Skeletal muscle cell (primary cell): Measurements from ENCODE around the gene SH2D5.
A peak's percentile ranks its signal among the peaks of the same experiment; 100 is the strongest.
"Not testable (repeated sequence)": the region's sequence is repeated elsewhere in the genome, so short reads cannot be mapped to it uniquely, and the experiment has no call there.

Experiments used
- DNase-seq: peaks from one replicate; pipeline ENCODE4 v3.0.0-alpha.2; 2010; ENCODE audit warnings: low read depth
- H3K4me3 ChIP-seq: 2 replicates; pipeline ENCODE4 v1.5.1; 2011; ENCODE audit warnings: low read depth, mild to moderate bottlenecking, control low read depth, low read length, moderate library complexity

SH2D5 gene

DNA sequence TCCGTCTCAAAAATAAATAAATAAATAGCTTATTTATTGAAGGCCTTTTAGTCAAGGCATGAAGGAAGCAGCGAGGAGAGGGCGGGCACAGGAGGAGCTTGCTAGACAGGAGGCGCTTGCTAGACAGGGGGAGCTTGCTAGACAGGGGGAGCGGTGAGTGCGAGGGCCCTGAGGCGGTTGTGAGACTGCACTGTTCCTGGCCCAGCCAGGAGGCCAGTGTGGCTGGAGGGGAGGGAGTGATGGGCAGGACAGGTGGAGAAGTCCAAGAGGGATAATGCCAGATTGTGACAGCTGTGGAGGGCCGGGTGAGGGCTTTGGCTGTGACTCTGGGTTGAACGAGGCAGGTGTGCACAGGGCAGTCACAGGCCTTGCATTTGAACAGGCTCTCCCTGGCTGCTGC is 32.9 kb downstream of the SH2D5 start:
- no peak overlapping the region for H3K4me3 ChIP-seq
- DNase-seq: peak; percentile 27

DNA sequence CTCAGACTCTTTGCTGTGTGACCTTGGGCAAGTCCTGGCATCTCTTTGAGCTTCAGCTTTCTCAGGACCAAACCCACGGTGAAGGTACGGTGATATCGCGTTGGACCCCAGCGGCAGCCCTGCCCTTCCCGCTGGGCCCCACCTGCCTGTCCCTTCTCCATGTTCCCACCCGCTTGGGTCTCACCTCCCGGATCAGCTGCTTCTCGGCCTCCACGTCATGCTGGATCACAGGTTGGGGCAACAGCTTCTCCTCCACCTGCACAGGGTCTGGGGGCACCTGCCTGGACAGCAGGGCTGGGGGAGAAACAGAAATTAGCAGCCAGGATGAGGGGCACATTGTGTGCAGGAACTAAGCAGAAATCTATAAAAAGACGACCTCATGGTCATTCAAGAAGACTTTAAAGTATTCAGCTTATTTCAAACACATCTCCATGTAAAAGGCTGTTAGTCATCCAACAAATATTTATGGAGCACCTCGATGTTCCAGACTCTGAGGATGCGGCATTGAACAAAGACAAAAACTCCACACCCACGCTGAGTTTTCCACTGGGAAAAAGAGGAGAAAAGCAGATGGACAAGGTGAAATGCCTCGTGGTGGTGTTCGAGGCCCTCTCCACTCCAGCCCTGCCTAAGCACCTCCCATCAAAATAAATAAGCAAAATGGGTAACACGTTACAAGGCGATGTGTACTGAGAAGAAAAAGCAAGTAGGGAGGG is 34.1 kb downstream of the SH2D5 start:
- DNase-seq: peak; percentile 37
- no peak overlapping the region for H3K4me3 ChIP-seq

DNA sequence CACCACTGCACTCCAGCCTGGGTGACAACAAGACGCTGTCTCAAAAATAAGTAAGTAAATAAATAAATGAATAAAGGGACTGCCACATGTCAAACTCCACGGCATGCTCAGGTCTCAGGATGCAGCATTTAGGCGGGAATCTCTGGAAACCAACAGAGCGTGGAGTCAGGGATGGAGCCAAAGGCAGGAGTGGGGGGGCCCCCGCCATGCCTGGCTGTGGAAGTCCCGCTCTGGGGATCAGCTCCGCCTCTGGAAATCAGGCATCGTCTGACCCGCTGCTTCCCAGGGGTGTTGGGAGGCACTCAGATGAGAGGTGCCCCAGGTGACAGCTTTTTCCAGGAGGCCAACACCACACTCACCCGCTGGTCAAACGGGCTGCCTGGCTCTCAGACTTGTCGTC is 34.9 kb downstream of the SH2D5 start:
- no peak overlapping the region for H3K4me3 ChIP-seq
- DNase-seq: no peak

DNA sequence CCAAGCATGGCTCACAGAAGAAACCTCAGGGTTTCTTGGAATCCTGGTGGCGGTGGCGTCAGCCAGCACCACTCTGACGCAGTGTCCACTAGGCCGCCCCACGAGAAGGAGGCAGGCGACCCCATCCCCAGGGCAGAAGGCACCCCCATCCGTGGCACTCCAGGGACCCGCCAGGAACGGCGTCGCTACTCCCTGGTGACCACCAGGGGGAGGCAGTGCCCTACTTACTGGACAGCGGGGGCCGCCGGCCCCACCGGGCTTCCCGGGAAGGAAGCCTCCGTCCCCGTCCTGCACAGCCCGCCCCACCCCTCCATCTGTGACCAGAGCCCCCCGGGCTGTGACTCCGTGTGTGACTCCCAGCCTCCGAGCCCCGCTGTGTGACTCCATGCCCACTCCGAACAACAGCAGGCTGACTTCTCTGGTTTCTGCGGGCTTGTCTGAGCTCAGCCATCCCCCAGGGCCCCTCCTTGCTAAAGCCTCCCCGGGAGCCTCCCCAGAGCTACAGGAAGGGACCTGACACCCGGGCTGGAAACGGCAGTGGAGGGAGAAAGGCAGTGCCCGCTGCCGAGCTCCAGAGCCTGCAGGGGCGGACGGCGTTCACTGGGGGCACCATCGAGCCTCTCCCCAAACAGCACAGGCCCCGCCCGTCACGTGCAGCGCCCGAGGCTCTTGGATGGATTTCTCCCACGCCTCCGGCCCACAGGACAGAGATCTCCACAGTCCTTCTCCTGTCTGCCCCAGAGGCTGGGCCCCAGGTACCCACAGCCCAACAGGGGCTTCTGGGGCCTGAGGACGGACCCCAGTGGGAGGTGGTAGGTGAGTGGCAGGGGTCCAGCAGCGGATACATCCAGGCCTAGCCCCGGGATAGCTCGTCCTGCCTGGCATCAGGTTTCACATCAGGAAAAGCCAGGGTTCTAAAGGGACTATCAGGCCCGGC is 35.8 kb downstream of the SH2D5 start:
- peak; percentile 73 for DNase-seq
- peak overlapping the region; percentile 59 for H3K4me3 ChIP-seq

DNA sequence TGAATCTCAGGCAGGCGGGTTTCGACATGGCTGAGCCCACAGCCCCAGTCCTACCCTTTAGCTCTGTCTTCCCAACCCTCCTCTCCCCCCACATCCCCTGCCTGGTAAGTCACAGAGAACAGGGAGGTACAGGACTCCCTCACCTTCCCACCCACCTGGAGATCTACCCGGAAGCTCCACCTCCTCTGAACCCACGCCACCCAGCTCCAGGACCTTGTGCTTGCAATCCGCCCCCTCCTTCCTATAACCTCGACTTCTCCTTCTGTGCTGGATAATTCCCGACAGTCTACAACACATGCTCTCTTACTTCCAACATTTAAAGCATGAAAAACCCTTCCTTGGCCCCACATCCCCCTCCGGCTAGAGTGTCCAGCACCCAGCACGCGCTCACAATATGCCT is 37.0 kb downstream of the SH2D5 start:
- no peak overlapping the region for H3K4me3 ChIP-seq
- no peak for DNase-seq

DNA sequence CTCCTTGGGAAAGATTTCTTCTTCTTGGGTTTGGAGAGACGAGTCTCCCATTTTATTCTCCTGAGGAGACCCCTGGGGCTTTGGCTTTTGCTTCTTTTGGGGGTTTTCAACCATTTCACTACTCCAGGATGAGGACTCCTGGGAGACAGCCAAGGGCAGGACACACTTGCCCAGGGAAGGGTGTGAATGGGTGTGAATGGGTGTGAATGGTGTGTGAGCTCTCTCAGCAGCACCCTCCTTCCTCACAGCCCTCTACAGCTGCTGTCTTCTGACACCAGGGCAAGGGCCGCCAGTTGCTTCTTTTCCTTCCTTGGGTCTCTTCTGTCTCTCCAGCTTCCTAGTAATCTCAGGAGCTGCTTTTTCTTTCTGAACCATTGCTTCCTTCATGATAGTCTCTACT is 38.9 kb downstream of the SH2D5 start:
- DNase-seq: no peak

DNA sequence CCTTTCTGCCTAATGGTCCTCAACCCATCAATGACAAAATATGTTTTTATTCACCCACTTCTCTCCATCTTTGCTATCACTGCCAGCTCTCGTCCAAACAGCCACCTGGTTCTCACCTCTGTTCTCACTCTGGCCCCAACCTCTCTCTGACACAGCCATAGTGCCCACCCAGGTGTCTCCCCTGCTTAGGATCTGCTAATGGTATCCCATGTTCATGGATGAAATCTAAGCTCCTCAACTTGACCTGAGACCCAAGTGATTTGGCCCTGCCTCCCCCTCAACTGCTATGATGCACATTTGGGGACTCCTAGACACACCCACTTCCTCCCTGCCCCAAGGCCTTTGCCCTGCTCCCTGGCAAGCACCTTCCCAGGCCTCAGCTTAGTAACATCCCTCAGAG is 40.6 kb downstream of the SH2D5 start:
- H3K4me3 ChIP-seq: no peak overlapping the region
- no peak for DNase-seq

More for the DNA sequence above, 38.9 kb downstream of the SH2D5 start:
- H3K4me3 ChIP-seq: no peak overlapping the region

DNA sequence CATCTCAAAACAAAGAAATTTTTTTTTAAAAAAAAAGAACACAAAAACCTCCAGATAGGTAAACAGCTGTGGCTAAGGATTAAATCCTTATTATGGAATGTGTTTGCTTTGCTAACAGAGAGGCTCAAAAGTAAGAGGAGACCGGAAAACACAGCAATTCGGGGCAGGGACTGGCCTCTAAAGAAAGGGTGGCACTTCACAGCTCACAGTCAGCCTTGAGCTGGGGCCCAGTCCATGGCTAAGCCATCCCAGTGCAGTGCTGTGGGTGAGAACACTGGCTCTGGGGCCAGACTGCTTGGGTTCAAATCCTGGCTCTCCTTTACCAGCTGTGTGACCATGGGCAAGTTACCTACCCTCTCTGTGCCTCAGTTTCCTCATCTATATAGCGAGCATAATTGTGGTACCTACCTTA is 42.9 kb downstream of the SH2D5 start:
- no peak overlapping the region for H3K4me3 ChIP-seq
- DNase-seq: no peak

DNA sequence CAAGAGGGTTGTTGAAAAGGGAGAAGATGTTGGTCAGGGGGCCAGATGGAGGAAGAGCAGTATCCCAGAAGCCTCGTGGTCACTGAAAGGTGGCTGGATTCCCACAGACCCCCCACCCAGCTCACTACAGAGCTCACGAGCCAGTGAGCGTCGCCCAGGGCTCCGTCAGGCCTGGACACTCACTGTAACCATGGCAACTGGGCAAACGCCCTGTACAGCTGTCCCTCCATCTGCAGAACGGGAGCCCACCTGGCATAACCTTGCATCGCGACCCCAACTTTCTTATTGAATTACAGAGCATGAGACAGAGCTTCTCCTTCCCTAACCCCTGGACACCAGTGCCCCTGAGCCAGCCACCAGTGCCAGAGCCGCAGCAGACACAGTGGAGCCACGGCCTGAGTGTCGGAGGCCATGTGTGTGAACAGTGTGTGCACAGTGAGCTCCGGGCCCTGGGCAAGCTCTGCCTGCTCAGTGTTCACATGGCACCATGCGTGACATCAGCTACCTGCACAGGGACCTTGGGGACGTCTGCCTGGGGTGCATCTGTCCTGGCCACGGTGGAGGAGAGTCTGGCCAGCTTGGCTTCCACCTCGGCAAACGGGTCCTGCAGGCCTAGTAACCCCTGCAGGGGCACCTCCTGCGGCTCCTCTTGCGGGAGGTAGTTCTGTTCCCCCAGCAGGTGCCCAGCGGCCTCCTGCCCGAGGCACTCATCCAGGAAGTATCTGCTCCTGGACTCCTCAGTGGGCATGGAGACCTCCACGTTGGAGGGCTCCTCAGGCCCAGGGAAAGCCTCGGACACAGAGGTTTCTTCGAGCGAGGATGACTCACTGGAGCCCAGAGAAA is 45.4 kb downstream of the SH2D5 start:
- no peak overlapping the region for H3K4me3 ChIP-seq
- DNase-seq: no peak

DNA sequence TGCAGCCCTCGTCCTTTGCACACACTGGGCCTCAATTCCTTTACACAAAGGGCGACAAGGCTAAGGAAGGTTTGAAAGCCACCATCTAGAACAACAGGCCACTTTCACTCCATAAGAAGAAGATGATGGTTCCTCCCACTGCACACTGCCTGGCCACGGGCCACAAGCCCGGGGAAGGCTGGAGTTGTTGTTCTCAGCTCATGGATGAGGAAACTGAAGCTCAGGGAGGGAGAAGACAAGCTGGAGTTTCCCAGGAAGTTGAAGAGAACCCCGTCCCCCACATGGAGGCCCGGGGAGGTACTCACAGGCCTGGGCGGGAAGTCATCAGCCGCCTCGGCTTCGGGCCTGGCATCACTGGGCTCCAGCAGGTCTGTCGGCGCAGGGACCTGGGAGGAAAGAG is 46.8 kb downstream of the SH2D5 start:
- no peak for DNase-seq
- H3K4me3 ChIP-seq: no peak overlapping the region

DNA sequence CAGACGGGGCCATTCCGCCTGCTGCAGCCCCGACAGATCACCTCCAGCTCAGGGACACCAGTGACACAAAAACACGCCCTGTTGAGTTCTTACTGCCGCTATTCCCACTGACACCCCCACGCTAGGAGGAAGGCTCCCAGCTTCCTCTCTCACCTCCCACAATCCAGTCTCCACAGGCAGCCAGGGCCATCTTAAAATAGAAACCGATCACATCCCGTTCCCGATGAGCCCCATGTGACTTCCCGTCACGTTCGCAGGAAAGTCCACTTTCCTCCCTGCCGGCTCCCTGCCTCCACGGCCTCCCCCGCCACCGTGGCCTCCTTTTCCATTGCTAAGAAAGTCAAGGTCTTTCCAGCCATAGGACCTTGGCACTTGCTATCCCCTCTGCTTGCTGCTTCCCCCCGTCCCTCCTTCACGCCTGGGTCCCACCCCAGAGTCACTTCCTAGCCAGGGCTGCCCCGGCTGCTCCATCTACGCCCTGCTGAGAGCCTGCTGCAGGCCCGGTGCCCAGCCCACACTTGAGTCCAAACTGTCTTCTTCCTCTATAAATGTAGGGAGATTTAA is 47.3 kb downstream of the SH2D5 start:
- H3K4me3 ChIP-seq: no peak overlapping the region
- DNase-seq: no peak

DNA sequence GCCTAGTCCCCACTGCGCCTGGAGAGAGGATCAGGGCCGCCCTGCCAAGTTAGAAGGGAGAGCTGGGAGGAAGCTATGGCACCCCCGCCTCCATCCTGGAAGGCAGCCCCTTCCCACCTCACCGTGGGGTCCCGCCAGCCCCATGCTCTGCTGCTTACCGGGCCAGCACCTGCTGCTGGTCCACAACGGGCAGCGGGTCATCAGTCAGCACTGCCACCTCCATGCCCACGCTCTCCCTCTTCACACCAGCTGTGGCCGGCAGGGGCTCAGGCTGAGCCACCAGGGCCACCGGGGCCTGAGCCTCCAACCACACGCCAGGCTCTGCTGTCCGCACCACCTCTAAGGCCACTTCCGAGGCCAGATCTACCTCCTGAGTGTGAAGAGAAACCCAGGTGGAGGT is 47.9 kb downstream of the SH2D5 start:
- no peak overlapping the region for H3K4me3 ChIP-seq

DNA sequence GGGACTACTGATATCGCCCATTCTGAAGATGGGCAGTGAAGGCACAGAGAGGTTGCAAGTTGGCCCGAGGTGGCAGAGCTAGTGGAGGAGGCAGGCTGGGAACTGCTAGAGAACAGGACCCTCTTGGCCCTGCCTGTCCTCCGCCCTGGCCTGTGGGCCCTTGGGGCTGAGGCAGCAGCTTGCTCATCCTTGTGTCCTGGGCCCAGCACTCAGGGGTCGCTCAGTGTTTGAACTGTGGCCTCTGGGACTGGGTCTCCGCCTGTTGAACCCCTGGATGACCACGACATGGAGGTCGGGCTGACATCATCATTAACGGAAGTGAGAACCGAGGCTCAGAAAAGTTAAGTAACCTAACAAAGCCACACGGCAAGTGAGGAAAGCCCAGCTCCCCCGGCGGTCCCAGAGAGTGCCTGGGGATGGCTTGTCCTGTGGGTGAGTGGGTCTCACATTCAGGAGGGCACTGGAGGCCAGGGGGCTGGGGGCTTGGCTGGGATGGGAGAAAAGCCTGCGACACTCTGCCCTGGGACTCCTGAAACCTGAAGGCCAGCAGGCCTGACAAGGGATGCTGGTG is 48.4 kb downstream of the SH2D5 start:
- no peak for DNase-seq

More for the DNA sequence above, 47.9 kb downstream of the SH2D5 start:
- DNase-seq: no peak

DNA sequence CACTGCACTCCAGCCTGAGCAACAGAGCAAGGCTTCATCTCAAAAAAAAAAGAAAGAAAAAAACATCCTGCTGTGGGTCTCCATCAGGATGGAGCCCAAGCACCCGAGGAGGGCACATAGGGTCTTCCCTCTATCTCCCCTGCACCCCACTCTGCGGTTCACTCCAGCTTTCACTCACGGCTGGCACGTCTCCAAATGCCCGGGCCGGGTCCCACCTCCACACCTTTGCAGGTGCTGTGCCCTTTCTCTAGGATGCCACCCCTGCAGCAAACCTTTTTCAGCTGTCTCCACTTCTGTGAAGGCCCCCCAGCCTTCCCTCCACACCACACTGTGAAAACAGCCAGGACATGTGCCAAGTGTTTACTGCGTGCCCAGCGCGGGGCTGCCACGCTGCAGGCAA is 48.9 kb downstream of the SH2D5 start:
- DNase-seq: no peak
- no peak overlapping the region for H3K4me3 ChIP-seq

More for the DNA sequence above, 48.4 kb downstream of the SH2D5 start:
- no peak overlapping the region for H3K4me3 ChIP-seq

DNA sequence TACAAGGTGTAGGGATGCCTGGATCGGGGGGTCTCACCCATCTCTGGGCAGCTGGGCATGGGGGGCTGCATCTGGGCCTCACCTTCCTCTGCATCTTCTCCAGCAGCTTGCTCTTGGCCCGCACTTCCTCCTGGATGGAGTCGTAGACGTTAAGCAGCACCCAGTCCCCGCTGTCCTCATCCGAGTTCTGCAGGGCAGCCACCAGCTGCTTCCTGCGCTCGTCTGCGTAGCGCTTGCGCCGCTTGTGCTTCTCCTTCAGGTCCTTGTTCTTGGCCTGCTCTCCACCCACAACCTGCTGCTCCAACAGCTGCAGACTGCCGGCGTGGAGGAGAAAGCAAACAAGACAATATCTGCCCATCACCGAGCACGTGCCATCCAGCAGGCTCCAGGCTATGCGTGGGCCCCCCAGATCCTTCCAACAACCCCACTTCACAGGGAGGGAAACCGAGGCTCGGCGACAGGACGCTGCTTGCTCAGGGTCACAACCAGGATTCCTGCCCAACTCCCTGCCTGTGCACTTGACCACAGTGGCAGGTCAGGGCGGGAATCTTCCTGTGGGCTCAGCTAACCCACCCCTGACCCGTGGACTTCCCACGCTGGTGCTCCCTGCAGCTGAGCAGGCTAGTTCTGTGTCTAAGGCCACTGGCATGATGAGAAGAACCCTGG is 49.8 kb downstream of the SH2D5 start:
- DNase-seq: no peak
- no peak overlapping the region for H3K4me3 ChIP-seq

DNA sequence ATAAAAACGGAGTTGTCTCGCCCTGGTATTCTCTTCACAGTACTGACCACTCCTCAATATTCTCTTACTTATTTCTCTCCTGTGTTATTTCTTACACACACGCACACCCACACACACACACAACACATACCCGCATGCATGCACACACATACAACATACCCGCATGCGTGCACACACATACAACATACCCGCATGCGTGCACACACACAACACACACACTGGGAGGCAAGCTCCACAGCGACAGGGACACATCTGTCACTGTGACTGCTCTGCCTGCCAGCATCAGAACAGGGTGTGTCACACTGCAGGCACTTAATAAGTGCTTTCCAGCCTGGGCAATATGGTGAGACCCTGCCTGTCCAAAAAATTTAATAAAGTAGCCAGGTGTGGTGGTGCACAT is 50.5 kb downstream of the SH2D5 start:
- no peak for DNase-seq
- no peak overlapping the region for H3K4me3 ChIP-seq

DNA sequence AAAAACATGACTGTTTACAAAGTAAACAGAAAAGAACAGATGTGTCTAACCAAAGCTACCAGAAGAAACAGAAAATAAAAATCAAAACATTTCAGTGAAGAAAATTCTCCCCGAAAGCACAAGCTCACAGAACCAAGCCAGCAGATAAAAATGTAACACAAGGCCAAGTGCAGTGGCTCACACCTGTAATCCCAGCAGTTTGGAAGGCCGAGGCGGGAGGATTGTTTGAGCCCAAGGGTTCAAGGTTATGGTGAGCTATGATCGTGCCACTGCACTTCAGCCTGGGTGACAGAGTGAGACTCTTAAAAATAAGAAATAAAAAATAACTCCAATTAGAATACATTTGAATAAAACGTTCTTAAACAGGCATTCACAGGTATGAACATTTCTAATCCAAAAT is 52.2 kb downstream of the SH2D5 start:
- no peak overlapping the region for H3K4me3 ChIP-seq
- DNase-seq: no peak

DNA sequence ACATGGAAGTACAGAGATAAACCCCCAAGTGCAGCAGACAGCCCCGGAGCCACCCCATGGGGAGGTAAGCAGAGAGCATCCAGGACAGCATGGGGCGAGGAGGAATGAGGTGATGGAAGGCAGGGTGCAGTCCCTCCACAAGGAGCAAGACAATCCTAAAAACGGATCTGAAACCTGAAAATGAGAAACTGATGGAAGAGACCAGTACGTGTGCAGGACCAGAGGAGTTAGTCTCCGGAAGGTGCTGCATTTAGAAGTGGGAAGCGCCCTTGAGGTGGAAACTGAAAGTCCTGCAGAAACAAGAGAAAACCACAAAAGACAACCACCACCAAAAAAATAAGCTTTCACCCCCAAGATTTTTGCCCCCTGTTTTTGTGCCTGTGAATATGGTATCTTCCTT is 53.9 kb downstream of the SH2D5 start:
- DNase-seq: no peak
- H3K4me3 ChIP-seq: no peak overlapping the region

DNA sequence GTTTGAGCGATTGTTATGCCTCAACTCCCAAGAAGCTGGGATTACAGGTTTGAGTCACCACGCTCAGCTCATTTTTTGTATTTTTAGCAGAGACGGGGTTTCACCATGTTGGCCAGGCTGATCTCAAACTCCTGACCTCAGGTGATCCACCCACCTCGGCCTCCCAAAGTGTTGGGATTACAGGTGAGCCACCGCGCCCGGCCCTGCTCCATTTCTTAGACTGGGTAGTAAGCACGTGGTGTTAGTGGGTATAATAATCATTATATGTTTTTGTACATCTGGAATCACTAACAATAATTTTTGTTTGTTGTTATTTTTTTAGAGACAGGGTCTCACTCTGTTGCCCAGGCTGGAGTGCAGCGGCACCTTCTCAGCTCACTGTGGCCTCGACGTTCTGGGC is 58.9 kb downstream of the SH2D5 start:
- DNase-seq, H3K4me3 ChIP-seq: not testable (repeated sequence)
